ENCODE measurements around the gene RRAD.
"Not testable (repeated sequence)": the region's sequence is repeated elsewhere in the genome, so short reads cannot be mapped to it uniquely, and the experiment has no call there.

Gene RRAD

DNA sequence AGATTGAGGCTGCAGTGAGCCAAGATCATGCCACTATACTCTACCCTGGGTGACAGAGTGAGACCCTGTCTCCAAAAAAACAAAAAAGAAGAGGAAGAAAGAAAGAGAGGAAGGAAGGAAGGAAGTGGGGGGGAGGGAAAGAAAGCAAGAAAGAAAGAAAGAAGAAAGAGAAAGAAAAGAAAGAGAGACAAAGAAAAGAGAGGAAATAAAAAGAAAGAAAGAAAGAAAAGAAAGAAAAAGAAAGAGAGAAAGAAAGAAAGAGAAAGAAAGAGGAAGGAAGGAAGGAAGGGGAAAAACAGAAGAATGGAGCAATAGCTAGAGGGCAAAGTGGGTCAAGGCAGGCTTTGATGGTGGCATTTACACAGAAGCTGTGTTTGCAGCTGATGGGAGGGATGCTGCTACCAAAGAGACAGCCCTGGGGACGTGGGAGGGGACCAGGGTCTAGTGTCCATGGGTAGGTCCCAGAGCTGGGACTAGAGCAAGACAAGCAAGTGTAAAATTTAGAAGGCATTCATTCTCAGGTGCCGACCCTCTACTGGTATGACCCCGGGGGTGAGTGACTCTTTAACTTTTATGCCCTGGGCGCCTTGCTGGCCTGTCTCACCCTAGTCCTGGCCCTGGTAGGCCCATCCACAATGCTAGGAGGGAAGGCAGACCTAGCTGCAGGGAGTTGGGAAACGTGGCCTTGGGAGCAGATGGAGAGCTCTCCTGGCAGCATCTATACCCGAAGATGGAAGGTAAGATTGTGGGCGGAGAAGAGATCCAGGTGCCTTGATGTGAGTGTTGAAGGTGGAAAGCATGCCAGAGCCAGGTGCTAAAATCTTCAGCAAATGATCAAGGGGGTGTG is 33.7 kb upstream of the RRAD start:
- Mint-ChIP-seq H3K4me1 (ENCODE audit: low read depth in 2 of 2) (peaks cover under 1 to 5% of the 10 kb centered on the region in 2 donors), H3K27ac (no peak overlapping the region), H3K9me3 (no peaks in the 10 kb centered on the region), H3K36me3 (ENCODE audit: insufficient read depth) (peaks cover under 1% of the 10 kb centered on the region), H3K27me3 (peaks cover 2 to 26% of the 10 kb centered on the region in 2 donors), H3K4me3 (no peak overlapping the region)
- DNase-seq (no peak), ATAC-seq (replicated peaks) (no peak)

DNA sequence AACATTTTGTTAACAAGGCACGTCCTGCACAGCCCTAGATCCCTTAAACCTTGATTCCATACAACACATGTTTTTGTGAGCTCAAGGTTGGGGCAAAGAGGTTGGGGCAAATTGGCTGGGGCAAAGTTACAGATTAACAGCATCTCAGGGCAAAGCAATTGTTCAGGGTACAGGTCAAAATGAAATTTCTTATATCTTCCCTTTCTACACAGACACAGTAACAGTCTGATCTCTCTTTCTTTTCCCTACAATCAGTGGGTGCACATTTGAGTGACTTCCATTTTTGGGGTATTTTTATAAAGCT is 30.8 kb upstream of the RRAD start:
- H3K27me3 Mint-ChIP-seq, result peaks cover 18 to 55% of the 10 kb centered on the region in 2 donors
- not testable (repeated sequence) for H3K4me3 Mint-ChIP-seq; H3K9me3 Mint-ChIP-seq; H3K36me3 Mint-ChIP-seq (ENCODE audit: insufficient read depth); H3K4me1 Mint-ChIP-seq (ENCODE audit: low read depth in 2 of 2); DNase-seq; ATAC-seq (replicated peaks); H3K27ac Mint-ChIP-seq

DNA sequence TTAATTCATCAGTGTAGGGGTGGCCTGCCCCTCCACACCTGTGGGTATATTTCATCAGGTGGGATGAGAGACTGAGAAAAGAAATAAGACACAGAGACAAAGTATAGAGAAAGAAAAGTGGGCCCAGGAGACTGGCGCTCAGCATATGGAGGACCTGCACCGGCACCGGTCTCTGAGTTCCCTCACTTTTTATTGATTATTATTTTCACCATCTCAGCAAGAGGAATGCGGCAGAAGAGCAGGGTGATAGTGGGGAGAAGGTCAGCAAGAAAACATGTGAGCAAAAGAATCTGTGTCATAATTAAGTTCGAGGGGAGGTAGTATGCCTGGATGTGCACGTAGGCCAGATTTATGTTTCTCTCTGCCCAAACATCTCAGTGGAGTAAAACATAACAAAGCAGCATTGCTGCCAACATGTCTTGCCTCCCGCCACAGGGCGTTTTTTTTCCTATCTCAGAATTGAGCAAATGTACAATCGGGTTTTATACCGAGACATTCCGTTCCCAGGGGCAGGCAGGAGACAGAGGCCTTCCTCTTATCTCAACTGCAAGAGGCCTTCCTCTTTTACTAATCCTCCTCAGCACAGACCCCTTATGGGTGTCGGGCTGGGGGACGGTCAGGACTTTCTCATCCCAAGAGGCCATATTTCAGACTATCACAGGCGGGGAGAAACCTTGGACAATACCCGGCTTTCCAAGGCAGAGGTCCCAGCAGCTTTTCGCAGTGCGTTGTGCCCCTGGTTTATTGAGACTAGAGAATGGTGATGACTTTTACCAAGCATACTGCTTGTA is 30.2 kb upstream of the RRAD start:
- H3K4me1 Mint-ChIP-seq (ENCODE audit: low read depth in 2 of 2); DNase-seq; H3K4me3 Mint-ChIP-seq; H3K27ac Mint-ChIP-seq; ATAC-seq (replicated peaks); H3K36me3 Mint-ChIP-seq (ENCODE audit: insufficient read depth); H3K9me3 Mint-ChIP-seq: not testable (repeated sequence)
- H3K27me3 Mint-ChIP-seq, result peaks cover 19 to 60% of the 10 kb centered on the region in 2 donors

DNA sequence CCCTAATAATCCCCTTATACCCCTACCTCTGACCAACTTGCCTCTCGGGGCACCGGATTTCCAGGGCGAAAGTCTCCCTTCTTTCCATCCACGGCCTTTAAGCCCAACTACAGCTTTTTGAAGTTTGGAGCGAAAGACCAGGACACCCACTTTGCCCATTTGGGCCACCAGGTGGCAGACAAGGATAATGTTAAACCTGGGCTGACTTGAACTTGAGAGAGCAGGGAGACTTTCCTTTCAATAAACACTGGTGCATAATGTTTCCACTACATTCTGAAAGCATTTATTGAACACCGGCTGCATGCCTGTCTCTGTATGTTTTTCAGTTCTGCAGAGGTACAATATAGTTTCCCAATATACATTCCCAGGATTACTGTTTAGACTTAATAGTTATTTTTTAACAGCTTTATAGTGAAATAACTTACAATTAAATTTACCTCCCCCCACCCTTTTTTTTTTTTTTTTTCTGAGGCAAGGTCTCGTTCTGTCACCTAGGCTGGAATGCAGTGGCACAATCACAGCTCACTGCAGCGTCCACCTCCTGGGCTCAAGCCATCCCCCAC is 28.8 kb upstream of the RRAD start:
- Mint-ChIP-seq H3K27me3 (peaks cover 27 to 74% of the 10 kb centered on the region in 2 donors), H3K36me3 (ENCODE audit: insufficient read depth) (peaks cover 3% of the 10 kb centered on the region), H3K4me3 (no peak overlapping the region), H3K27ac (no peak overlapping the region), H3K9me3 (no peaks in the 10 kb centered on the region), H3K4me1 (ENCODE audit: low read depth in 2 of 2) (peaks cover 3 to 5% of the 10 kb centered on the region in 2 donors)
- DNase-seq, result peak; percentile 65 to 77 (median 66)
- peak; percentile 83 for ATAC-seq (replicated peaks)

DNA sequence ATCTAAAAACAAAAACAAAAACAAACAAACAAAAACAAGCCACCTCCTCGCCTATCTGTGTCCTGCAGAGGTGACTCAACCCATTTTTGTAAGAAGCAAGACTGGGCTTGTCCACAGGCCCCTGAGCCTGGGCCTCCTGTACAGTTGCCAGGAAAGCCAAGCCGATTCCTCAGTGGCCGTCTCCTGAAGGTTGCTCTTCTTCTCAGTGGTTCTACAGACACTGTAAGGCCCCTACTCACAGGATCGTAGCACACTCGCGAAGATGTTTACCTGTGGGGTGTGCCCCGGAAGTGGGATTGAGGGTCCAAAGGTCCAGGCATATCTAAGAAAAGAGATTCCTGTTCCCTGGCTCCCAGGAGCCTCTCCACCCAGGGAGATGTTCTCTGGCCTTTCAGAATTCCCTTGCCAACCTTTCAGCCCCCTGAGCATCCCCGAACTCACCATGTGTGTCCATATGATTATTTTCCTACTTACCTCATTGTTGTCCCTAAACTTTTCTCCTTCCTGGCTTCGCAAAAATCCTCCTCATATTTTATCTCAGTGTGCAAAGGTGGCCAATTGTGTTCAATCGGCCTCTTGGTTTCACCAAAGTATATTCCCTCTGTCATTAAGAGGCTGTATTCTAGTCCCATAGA is 28.2 kb upstream of the RRAD start:
- Mint-ChIP-seq H3K9me3 (no peaks in the 10 kb centered on the region), H3K27me3 (peaks cover 33 to 80% of the 10 kb centered on the region in 2 donors), H3K27ac (no peak overlapping the region), H3K4me3 (no peak overlapping the region), H3K4me1 (ENCODE audit: low read depth in 2 of 2) (peaks cover 6 to 9% of the 10 kb centered on the region in 2 donors), H3K36me3 (ENCODE audit: insufficient read depth) (peaks cover 3% of the 10 kb centered on the region)
- no peak for DNase-seq
- no peak for ATAC-seq (replicated peaks)

DNA sequence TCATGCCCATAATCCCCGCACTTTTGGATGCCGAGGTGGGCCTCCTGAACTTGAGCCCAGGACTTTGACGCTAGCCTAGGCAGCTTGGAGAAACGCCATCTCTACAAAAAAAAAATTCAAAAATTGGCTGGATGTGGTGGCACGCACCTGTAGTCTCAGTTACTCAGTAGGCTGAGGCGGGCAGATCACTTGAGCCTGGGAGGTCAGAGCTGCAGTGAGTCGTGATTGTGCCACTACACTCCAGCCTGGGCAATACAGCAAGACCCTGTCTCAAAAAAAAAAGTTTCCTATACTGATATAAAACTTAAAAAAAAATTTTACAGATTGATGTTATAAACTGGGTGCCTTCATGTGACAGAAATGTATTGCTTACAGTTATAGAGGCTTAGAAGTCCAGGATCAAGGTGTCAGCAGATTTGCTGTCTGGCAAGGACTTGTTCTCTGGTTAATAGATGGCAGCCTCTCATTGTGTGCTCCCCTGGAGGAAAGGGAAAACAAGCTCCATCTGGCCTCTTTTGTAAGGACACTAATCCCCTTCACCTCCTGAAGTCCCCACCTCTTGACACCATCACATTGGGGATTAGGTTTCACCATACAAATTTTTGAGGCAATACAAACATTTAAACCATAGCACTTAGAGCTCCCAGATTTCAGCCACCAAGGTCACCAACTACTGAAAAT is 27.2 kb upstream of the RRAD start:
- ATAC-seq (replicated peaks), result no peak
- no peak overlapping the region for H3K4me3 Mint-ChIP-seq
- H3K27me3 Mint-ChIP-seq, result peaks cover 36 to 76% of the 10 kb centered on the region in 2 donors

DNA sequence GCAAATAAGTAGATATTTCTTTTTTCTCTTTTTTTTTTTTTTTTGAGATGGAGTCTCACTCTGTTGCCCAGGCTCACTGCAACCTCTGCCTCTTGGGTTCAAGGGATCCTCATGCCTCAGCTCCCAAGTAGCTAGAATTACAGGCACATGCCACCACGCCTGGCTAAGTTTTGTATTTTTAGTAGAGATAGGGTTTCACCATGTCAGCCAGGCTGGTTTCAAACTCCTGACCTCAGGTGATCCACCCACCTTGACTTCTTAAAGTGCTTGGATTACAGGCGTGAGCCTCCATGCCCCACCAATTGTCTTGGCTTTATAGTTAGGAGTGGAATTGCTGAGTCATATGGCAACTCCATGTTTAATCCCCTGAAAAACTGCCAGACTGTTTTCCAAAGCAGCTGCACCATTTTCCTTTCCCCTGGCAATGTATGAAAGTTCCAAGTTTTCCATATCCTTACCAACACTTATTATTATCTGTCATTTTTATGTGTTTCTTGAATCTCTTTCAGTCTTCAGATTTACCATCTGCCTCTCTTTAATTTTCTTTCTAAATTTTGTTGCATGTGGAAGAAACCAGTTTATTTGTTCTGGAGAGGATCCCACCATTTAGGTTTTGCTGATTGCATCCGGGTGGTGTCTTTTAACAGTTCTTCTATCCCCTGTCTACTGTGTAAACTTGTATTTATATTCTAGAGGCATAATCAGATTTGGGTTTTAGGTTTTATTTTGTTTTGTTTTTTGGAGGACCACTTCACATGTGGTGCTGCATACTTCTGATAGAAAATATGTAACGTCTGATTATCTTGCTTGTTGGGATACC is 25.8 kb upstream of the RRAD start:
- Mint-ChIP-seq H3K4me3 (no peak overlapping the region), H3K27me3 (peaks cover 36 to 73% of the 10 kb centered on the region in 2 donors), H3K27ac (no peak overlapping the region), H3K4me1 (ENCODE audit: low read depth in 2 of 2) (peaks cover 23 to 26% of the 10 kb centered on the region in 2 donors), H3K9me3 (no peaks in the 10 kb centered on the region), H3K36me3 (ENCODE audit: insufficient read depth) (peaks cover 3% of the 10 kb centered on the region)
- DNase-seq, result no peak
- no peak for ATAC-seq (replicated peaks)

More for the DNA sequence above, 27.2 kb upstream of the RRAD start:
- H3K4me1 Mint-ChIP-seq (ENCODE audit: low read depth in 2 of 2), result peaks cover 16 to 18% of the 10 kb centered on the region in 2 donors
- H3K36me3 Mint-ChIP-seq (ENCODE audit: insufficient read depth), result peaks cover 3% of the 10 kb centered on the region
- no peak for DNase-seq
- no peak overlapping the region for H3K27ac Mint-ChIP-seq
- no peaks in the 10 kb centered on the region for H3K9me3 Mint-ChIP-seq

DNA sequence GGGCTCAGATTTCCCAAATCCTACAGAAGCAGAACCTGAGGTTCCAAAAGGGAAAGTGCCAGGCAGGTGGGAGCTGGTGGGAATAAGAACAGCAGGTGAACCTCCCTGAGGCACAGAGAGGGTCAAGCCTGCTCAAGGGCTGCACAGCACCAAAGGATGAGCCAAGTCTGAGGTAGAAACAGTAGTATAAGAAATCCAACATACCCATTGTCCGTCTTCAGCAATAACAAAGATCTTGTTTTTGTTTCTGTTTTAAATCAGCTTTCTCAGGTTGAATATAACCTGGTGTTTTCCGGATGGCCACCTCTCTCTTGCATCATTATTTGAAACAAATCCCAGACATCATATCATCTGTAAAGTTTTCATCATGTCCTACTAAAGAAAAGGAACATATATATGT is 25.1 kb upstream of the RRAD start:
- H3K27ac Mint-ChIP-seq, result no peak overlapping the region
- peaks cover 3% of the 10 kb centered on the region for H3K36me3 Mint-ChIP-seq (ENCODE audit: insufficient read depth)
- H3K4me3 Mint-ChIP-seq, result no peak overlapping the region
- DNase-seq (no peak), ATAC-seq (replicated peaks) (no peak)
- H3K27me3 Mint-ChIP-seq, result peaks cover 36 to 66% of the 10 kb centered on the region in 2 donors
- H3K9me3 Mint-ChIP-seq, result no peaks in the 10 kb centered on the region
- peaks cover 23 to 26% of the 10 kb centered on the region in 2 donors for H3K4me1 Mint-ChIP-seq (ENCODE audit: low read depth in 2 of 2)

DNA sequence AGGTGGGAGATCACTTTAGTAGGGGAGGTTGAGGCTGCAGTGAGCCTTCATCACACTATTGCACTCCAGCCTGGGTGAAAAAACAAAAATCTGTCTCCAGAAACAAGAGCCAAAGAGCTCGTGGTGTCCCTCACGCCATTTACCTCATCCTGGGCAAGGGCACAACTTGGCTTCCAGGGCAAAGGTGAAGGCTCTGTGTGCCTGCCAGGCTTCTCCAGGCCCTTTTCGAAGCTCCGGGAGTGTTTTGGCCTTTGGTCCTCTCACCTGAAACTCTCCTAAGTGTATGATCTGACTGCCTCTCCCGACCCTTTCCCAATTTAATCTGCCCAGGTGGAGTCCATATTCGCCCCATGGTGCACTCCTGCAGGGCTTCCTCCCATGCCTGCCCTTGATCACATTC is 24.1 kb upstream of the RRAD start:
- H3K27ac Mint-ChIP-seq, result no peak overlapping the region
- peaks cover 23 to 26% of the 10 kb centered on the region in 2 donors for H3K4me1 Mint-ChIP-seq (ENCODE audit: low read depth in 2 of 2)
- ATAC-seq (replicated peaks) (no peak), DNase-seq (no peak)
- H3K27me3 Mint-ChIP-seq, result peaks cover 36 to 61% of the 10 kb centered on the region in 2 donors
- H3K36me3 Mint-ChIP-seq (ENCODE audit: insufficient read depth), result peaks cover 6% of the 10 kb centered on the region
- H3K4me3 Mint-ChIP-seq, result peak overlapping the region in 1 of 2 donors; percentile 17
- H3K9me3 Mint-ChIP-seq, result no peaks in the 10 kb centered on the region

DNA sequence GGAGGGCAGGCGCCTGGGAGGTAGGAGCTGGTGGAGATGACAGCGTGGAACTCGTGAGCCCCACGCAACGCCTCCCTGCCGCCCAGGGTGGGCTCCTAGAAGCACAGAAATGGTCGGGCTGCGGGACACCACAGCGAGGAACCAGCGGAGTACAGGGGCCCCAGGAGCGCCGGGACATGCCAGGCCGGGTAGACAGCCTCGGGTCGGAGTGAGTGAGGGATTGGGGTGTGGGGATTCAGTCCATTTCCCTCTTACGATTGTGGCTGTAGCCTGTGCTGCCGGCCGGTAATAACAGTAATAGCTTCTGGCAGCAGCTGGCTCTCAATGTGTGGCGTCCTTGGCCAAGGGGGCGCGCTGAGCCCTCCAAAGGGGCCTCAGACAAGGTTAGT is 23.5 kb upstream of the RRAD start:
- peak overlapping the region; percentile 83 to 90 for H3K4me3 Mint-ChIP-seq
- H3K4me1 Mint-ChIP-seq (ENCODE audit: low read depth in 2 of 2), result peaks cover 20 to 23% of the 10 kb centered on the region in 2 donors
- H3K9me3 Mint-ChIP-seq, result no peaks in the 10 kb centered on the region
- H3K27me3 Mint-ChIP-seq, result peaks cover 31 to 55% of the 10 kb centered on the region in 2 donors
- DNase-seq (no peak), ATAC-seq (replicated peaks) (no peak)
- H3K27ac Mint-ChIP-seq, result peak overlapping the region in 1 of 2 donors; percentile 60
- peaks cover 7% of the 10 kb centered on the region for H3K36me3 Mint-ChIP-seq (ENCODE audit: insufficient read depth)

DNA sequence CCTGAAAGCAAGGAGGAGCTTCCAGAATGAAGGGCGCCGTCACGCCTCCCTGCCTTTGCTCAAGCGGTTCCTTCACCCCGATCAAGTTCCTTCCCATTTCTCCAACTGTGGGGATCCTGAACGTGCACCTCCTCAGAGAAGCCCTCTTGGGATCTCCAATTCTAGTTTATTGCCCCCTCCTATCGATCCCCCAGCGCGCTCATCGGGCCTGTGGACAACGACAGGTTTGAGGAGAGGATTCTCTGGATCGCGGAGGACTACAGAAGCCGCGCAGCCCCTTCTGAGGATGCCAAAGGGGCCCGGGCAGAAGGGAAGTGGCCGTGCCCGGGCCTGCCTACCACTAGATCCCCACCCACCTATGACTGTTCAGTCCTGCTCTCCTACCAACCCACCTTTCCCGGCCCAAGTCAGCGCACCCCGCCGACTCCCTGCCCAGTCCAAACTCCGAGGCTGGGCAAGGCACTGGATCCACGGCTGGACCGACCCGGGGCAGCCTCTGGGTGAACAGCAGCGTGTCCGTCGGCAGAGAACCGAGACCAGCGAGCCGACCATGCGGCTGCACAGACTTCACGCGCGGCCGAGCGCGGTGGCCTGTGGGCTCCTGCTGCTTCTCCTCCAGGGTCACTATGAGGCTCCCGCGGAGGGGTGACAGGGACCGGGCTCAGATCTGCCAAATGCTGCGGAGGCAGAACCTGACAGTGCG is 22.9 kb upstream of the RRAD start:
- peaks cover 20 to 21% of the 10 kb centered on the region in 2 donors for H3K4me1 Mint-ChIP-seq (ENCODE audit: low read depth in 2 of 2)
- no peak for DNase-seq
- no peaks in the 10 kb centered on the region for H3K9me3 Mint-ChIP-seq
- peaks cover 27 to 50% of the 10 kb centered on the region in 2 donors for H3K27me3 Mint-ChIP-seq
- H3K27ac Mint-ChIP-seq, result peak overlapping the region in 1 of 2 donors; percentile 60
- peaks cover 7% of the 10 kb centered on the region for H3K36me3 Mint-ChIP-seq (ENCODE audit: insufficient read depth)
- H3K4me3 Mint-ChIP-seq, result peak overlapping the region; percentile 83 to 90
- peak; percentile 18 for ATAC-seq (replicated peaks)
